ENCODE data around the gene BRIP1.

- TF ChIP-seq CTCF (IDR thresholded peaks at IDR 0.05) (no peak), ZFX (IDR thresholded peaks at IDR 0.05; ENCODE audit: borderline replicate concordance) (no peak)
Measured at GRCh38 chr17:61720016-61720795, 143.1 kb downstream of the BRIP1 start.
